GM12878 (cell line): Measurements from ENCODE around the gene TANC1. TPM values are rescaled to one million over a fixed set of nuclear protein-coding genes. Genes with fewer than 3 reads are reported as not detected.
A peak's percentile ranks its signal among the peaks of the same experiment; 100 is the strongest.

Experiments
- ATAC-seq: fragments of 200-7000 bp; cut with Tn5 transposase; 3 replicates; pipeline ENCODE4 v1.9.1; 2020; ENCODE audit warnings: mild to moderate bottlenecking, moderate library complexity
- BruUV-seq: library from RNA; stranded (reverse); fragments of 400-500 nt; replicated peaks from 2 replicates; lab custom pipeline; 2021; lab: Mats Ljungman, UMichigan
- CTCF ChIA-PET: fragments of 300-600 bp; sonication (Branson Sonifier 250); formaldehyde crosslinking; extraction: SDS; loops from one replicate; lab custom pipeline; 2021; ENCODE audit warnings: inconsistent platforms; lab: Yijun Ruan, JAX
- POLR2A ChIA-PET: fragments of 350-600 bp; formaldehyde crosslinking; extraction: SDS; loops from one replicate; lab custom pipeline; 2021; ENCODE audit warnings: inconsistent platforms; lab: Charles Lee
- RAD21 ChIA-PET: fragments of 300-600 bp; sonication (Branson Sonifier 250); formaldehyde crosslinking; loops from one replicate; lab custom pipeline; 2023; ENCODE audit warnings: antibody characterized with exemption; ENCODE audit not compliant: unreplicated experiment; lab: Charles Lee
- SMC1A ChIA-PET: fragments of 300-600 bp; sonication (Branson Sonifier 250); formaldehyde crosslinking; loops from one replicate; lab custom pipeline; 2023; ENCODE audit not compliant: unreplicated experiment, uncharacterized antibody; lab: Charles Lee
- DNase-seq: peaks from one replicate; pipeline ENCODE4 v3.0.0-alpha.2; 2011; ENCODE audit warnings: low read depth, low spot score
- FAIRE-seq: peaks from 3 replicates; lab custom pipeline; 2011; peaks lifted over from hg19 to GRCh38; lab: Jason Lieb, UNC
- H2AFZ ChIP-seq: 2 replicates; pipeline ENCODE4 v1.6.0; 2011; ENCODE audit warnings: low read depth, low read length, control low read depth; ENCODE audit not compliant: control insufficient read depth
- H3K27ac ChIP-seq: 2 replicates; pipeline ENCODE4 v1.5.1; 2011; ENCODE audit warnings: control low read depth; ENCODE audit not compliant: control insufficient read depth, insufficient read depth
- H3K27me3 ChIP-seq, 2 experiments: replicated peaks in 1 of 2; 2 replicates each; pipeline versions ENCODE4 v1.6.0 to v1.6.1; 2011; ENCODE audit warnings: low read length in 1 of 2; ENCODE audit not compliant: control insufficient read depth in 2 of 2, insufficient read depth in 2 of 2
- H3K36me3 ChIP-seq, 2 experiments: 2 replicates each; pipeline ENCODE4 v1.5.1; 2011; ENCODE audit warnings: low read length in 1 of 2; ENCODE audit not compliant: control insufficient read depth in 2 of 2, insufficient read depth in 2 of 2
- H3K4me1 ChIP-seq: 2 replicates; pipeline ENCODE4 v1.6.1; 2011; ENCODE audit warnings: mild to moderate bottlenecking, low read length, moderate library complexity, mixed read lengths; ENCODE audit not compliant: control insufficient read depth, insufficient read depth
- H3K4me2 ChIP-seq: 2 replicates; pipeline ENCODE4 v1.6.0; 2011; ENCODE audit warnings: control low read depth; ENCODE audit not compliant: control insufficient read depth, insufficient read depth
- H3K4me3 ChIP-seq: fragments of 200-600 bp; sonication (generic); 2 replicates; pipeline ENCODE4 v1.5.1; 2016
- H3K79me2 ChIP-seq: 2 replicates; pipeline ENCODE4 v1.6.0; 2011; ENCODE audit warnings: low read length; ENCODE audit not compliant: control insufficient read depth, insufficient read depth
- H3K9ac ChIP-seq: 2 replicates; pipeline ENCODE4 v1.8.0; 2011; ENCODE audit warnings: low read length, control low read depth, mixed read lengths; ENCODE audit not compliant: control insufficient read depth, insufficient read depth
- H3K9me3 ChIP-seq: replicated peaks from 3 replicates; pipeline ENCODE4 v1.5.1; 2011; ENCODE audit warnings: mild to moderate bottlenecking, low read length; ENCODE audit not compliant: control insufficient read depth, insufficient read depth
- H4K20me1 ChIP-seq: 2 replicates; pipeline ENCODE4 v1.6.0; 2011; ENCODE audit not compliant: control insufficient read depth, insufficient read depth
- BMI1 ChIP-seq: fragments of 450-650 bp; IDR thresholded peaks from 2 replicates; pipeline ENCODE4 v1.6.1; 2016; ENCODE audit warnings: mild to moderate bottlenecking, moderate library complexity, borderline replicate concordance
- CHD1 ChIP-seq: IDR thresholded peaks from 2 replicates; pipeline ENCODE4 v1.6.1; 2012; ENCODE audit warnings: low read depth, low read length, improper control_type of control experiment
- EGR1 ChIP-seq, 2 experiments: IDR thresholded peaks; 1 replicate in 1 of 2; 2 replicates in 1 of 2; pipeline ENCODE4 v1.6.1; 2011 to 2012; ENCODE audit warnings: low read depth in 2 of 2, low read length in 2 of 2, borderline replicate concordance in 1 of 2, mild to moderate bottlenecking in 1 of 2, moderate library complexity in 1 of 2
- LARP7 ChIP-seq: fragments of 450-650 bp; IDR thresholded peaks from 2 replicates; pipeline ENCODE4 v1.6.1; 2017; ENCODE audit warnings: mild to moderate bottlenecking
- NFYA ChIP-seq: IDR thresholded peaks from 2 replicates; pipeline ENCODE4 v1.6.1; 2011; ENCODE audit warnings: low read depth, mild to moderate bottlenecking, low read length, improper control_type of control experiment, borderline replicate concordance
- NR2F1 ChIP-seq: fragments of 450-650 bp; conservative IDR thresholded peaks from 2 replicates; pipeline ENCODE4 v1.6.1; 2017; ENCODE audit warnings: mild to moderate bottlenecking
- POU2F2 ChIP-seq: IDR thresholded peaks from 3 replicates; pipeline ENCODE4 v1.6.1; 2011; ENCODE audit warnings: low read depth, mild to moderate bottlenecking, low read length, borderline replicate concordance
- RB1 ChIP-seq: fragments of 450-650 bp; formaldehyde crosslinking; IDR thresholded peaks from 2 replicates; pipeline ENCODE4 v1.6.1; 2017; ENCODE audit warnings: mild to moderate bottlenecking, borderline replicate concordance
- SIX5 ChIP-seq: IDR thresholded peaks from 2 replicates; pipeline ENCODE4 v1.6.1; 2011; ENCODE audit warnings: mild to moderate bottlenecking, low read depth, low read length, moderate library complexity; ENCODE audit not compliant: severe bottlenecking
- TCF3 ChIP-seq: IDR thresholded peaks from 2 replicates; pipeline ENCODE4 v1.6.1; 2012; ENCODE audit warnings: low read depth, mild to moderate bottlenecking, low read length, borderline replicate concordance; ENCODE audit not compliant: insufficient read depth
- WRNIP1 ChIP-seq: IDR thresholded peaks from 2 replicates; pipeline ENCODE4 v1.6.1; 2011; ENCODE audit warnings: low read depth, low read length, improper control_type of control experiment, borderline replicate concordance
- ZBED1 ChIP-seq: IDR thresholded peaks from 2 replicates; pipeline ENCODE4 v1.6.1; 2016; ENCODE audit warnings: borderline replicate concordance
- ZNF384 ChIP-seq: IDR thresholded peaks from 2 replicates; pipeline ENCODE4 v1.6.1; 2012; ENCODE audit warnings: low read depth, mild to moderate bottlenecking, low read length, improper control_type of control experiment, borderline replicate concordance
- WGBS: methylation state at CpG from one replicate; pipeline ENCODE4 v1.1.6; 2016; ENCODE audit warnings: low lambda C conversion rate; ENCODE audit not compliant: insufficient replicate concordance, insufficient coverage; ENCODE audit errors: missing lambda C conversion rate; 5-methylcytosine and 5-hydroxymethylcytosine counted together
- in situ Hi-C: fragments of 300-500 bp; cut with MboI; formaldehyde crosslinking; loops from 9 replicates; pipeline ENCODE4 v1.14.3; 2018; ENCODE audit warnings: mixed read lengths
- intact Hi-C: fragments of 100-400 bp; cut with micrococcal nuclease; formaldehyde crosslinking; loops from one replicate; pipeline ENCODE4 v1.14.2; 2022; ENCODE audit not compliant: unreplicated experiment
- polyA plus RNA-seq, 11 experiments: library from polyadenylated mRNA; depleted of rRNA in 4 of 11; unstranded in 6 of 11; stranded (reverse) in 5 of 11; fragments of >200 nt; fragmentation: Nextera tagmentation in 4 of 11; fragmentation: Illumina TruSeq in 1 of 11; extraction: Ambion mirVana in 4 of 11; extraction: Trizol in 1 of 11; gene quantifications; 1 replicate in 1 of 11; 2 replicates in 10 of 11; pipeline versions ENCODE4 v1.2.1 to v1.2.3, GENCODE V29; 2011 to 2016; ENCODE audit warnings: inconsistent platforms in 2 of 11, missing spikeins in 2 of 11, low read depth in 1 of 11
- total RNA-seq, 4 experiments: library from RNA; depleted of rRNA in 3 of 4; stranded (reverse); fragments of >200 nt in 3 of 4; fragmentation: Illumina TruSeq in 1 of 4; extraction: Trizol in 1 of 4; gene quantifications; 2 replicates each; pipeline versions ENCODE4 v1.2.1 to v1.2.3, GENCODE V29; 2013 to 2021

The TANC1 gene
- total and polyA plus RNA-seq, 10 of the 15 experiments (the other 5 are each of a cell fraction or from before 2014, with no cell fraction given), result 0.05 to 5.0 (median 0.34) TPM

DNA sequence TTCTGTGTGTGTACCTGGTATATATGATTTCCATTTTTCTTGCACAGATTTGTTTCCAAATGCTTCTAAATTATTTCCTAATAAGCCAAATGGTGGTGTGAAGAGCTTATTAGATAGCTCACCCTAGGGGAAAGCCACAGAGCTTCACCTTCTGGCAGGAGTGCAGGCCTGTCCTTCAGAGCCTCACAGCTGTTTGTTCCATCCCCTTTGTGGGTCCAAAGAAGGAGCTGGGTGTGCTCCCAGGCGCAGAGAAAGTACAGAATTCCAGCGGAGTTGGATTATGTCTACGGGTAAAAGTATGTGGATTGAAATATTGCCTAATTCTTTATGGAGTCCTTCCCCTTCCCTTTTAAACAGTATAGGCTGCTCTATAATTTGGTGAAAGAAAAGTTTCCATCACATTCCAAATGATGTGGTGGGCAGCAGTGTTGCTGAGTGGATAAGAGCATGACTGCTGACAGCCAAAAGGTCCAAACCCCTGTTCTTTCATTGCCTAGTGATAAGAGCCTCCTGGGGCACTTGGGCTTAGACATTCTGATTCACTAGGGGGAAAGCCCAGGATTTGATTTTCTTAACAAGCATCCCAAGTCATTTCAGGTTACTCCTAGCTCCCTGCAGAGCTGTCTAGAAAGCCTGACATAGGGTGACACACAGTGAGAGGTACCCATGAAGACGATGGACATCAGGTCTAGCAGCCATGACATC, 231.5 kb downstream of the TANC1 start (continued):
- no peak for TF ChIP-seq NR2F1

DNA sequence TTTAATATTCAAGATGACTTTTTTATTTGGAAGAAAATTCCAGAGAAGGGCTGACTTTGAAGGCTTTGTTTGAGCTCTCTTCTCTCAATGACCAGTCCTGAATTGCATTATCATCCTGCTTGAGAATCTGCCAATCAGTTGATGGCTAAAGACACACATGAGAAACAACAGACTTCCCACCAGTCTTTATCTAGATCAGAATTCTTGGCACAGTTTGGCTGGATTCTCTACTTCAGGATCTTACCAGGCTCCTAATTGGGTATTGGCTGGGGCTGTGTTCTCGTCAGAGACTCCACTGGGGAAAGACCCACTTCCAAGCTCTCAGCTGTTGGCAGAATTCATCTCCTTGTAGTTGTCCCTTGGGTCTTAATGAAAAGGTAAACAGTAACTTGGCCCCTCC, 232.1 kb downstream of the TANC1 start:
- H3K4me2 ChIP-seq, result no peak overlapping the region
- no peak for FAIRE-seq
- H3K27ac ChIP-seq, result peak overlapping the region; percentile 16; the same call in 1 of the 2 replicates
- intact Hi-C loops, result loop anchor here (5.0 to 10.0 kb wide), 2 partner anchors 53 to 514 kb away; partner anchors contain the start of gene MARCHF7
- H3K4me3 ChIP-seq, result no peak overlapping the region
- TF ChIP-seq EGR1 (IDR thresholded peaks at IDR 0.05; ENCODE audit: borderline replicate concordance in 1 of 2, low read depth in 2 of 2, low read length in 2 of 2) (no peak), NFYA (no peak), ZBED1 (no peak), CHD1 (no peak), BMI1 (no peak), ZNF384 (no peak), NR2F1 (no peak), POU2F2 (no peak), LARP7 (no peak), RB1 (no peak), TCF3 (no peak), SIX5 (no peak), WRNIP1 (no peak)
- TF ChIP-seq, all 136 proteins: peak for 0
- SMC1A ChIA-PET, result interaction anchor here (0.5 to 2.5 kb wide), 7 partner anchors 10 to 560 kb away, joined by 3 to 12 read pairs (median 3); no protein-coding TSS in a partner anchor
- DNase-seq, result no peak
- POLR2A ChIA-PET, result no interaction called here
- Histone ChIP-seq H3K9me3 (no peaks in the 10 kb centered on the region), H3K79me2 (no peaks in the 10 kb centered on the region), H3K36me3 (no peaks in the 10 kb centered on the region; a peak in 1 of 4 replicates), H4K20me1 (no peaks in the 10 kb centered on the region), H3K4me1 (peaks cover 13% of the 10 kb centered on the region), H2AFZ (peak overlapping the region; percentile 44), H3K27me3 (no peaks in the 10 kb centered on the region), H3K9ac (no peak overlapping the region)
- 100% methylated on average over 1 of the region's 1 CpG for WGBS
- peak; percentile 3; the same call in 1 of the 3 replicates for ATAC-seq
- in situ Hi-C loops, result no loop called here
- CTCF ChIA-PET, result interaction anchor here (0.8 to 1.3 kb wide), 4 partner anchors 16 to 1895 kb away, joined by 3 to 4 read pairs (median 3); no protein-coding TSS in a partner anchor
- RAD21 ChIA-PET, result interaction anchor here (1.1 kb wide), 1 partner anchor 12 kb away, joined by 3 read pairs; no protein-coding TSS in a partner anchor
- BruUV-seq, result no TSS peak
